Cardiac fibroblast (primary cell): ENCODE data around the gene JARID2.

Experiments
- DNase-seq, 2 donors: peaks; one replicate each; pipeline versions ENCODE4 v3.0.0 to v3.0.0-alpha.2; 2010; ENCODE audit warnings: low read depth in 2 of 2
- H3K4me3 ChIP-seq, 2 donors: replicated peaks in 1 of 2; 1 replicate in 1 of 2; 2 replicates in 1 of 2; pipeline ENCODE4 v1.5.1; 2011; ENCODE audit warnings: low read depth in 2 of 2, low read length in 2 of 2, mild to moderate bottlenecking in 2 of 2, moderate library complexity in 1 of 2
- CTCF ChIP-seq: IDR thresholded peaks from one replicate; pipeline ENCODE4 v1.5.1; 2011; ENCODE audit warnings: low read depth, mild to moderate bottlenecking, low read length, inconsistent platforms

The JARID2 gene

GRCh38 chr6:15518057-15518456, 272.2 kb downstream of the JARID2 start:
- H3K4me3 ChIP-seq, result no peak overlapping the region
- no peak for DNase-seq
- TF ChIP-seq CTCF, result no peak

- no peak overlapping the region for H3K4me3 ChIP-seq
- DNase-seq, result no peak
- TF ChIP-seq CTCF, result no peak
Observed at GRCh38 chr6:15518878-15519277, 273.0 kb downstream of the JARID2 start.

GRCh38 chr6:15519681-15520080, 273.8 kb downstream of the JARID2 start:
- H3K4me3 ChIP-seq, result no peak overlapping the region
- no peak for DNase-seq
- no peak for TF ChIP-seq CTCF

GRCh38 chr6:15520626-15521203, 274.8 kb downstream of the JARID2 start:
- no peak for DNase-seq
- no peak for TF ChIP-seq CTCF
- H3K4me3 ChIP-seq, result no peak overlapping the region

- no peak for DNase-seq
- no peak overlapping the region for H3K4me3 ChIP-seq
- no peak for TF ChIP-seq CTCF
Observed at GRCh38 chr6:15521582-15521981, 275.7 kb downstream of the JARID2 start.

- H3K4me3 ChIP-seq, result no peak overlapping the region
- no peak for DNase-seq
- TF ChIP-seq CTCF, result no peak
Observed at GRCh38 chr6:15522026-15522425, 276.2 kb downstream of the JARID2 start.

- no peak for TF ChIP-seq CTCF
Observed at GRCh38 chr6:15522427-15522826, 276.6 kb downstream of the JARID2 start.

More at GRCh38 chr6:15522427-15522826, 276.6 kb downstream of the JARID2 start:
- no peak overlapping the region for H3K4me3 ChIP-seq
- DNase-seq, result no peak
